ENCODE data around the gene DAB2.
"Not testable (repeated sequence)": the region's sequence is repeated elsewhere in the genome, so short reads cannot be mapped to it uniquely, and the experiment has no call there.

DAB2 gene

GRCh38 chr5:39373791-39374190 lies 51.0 kb downstream of the DAB2 start:
- no peak for DNase-seq

DNA sequence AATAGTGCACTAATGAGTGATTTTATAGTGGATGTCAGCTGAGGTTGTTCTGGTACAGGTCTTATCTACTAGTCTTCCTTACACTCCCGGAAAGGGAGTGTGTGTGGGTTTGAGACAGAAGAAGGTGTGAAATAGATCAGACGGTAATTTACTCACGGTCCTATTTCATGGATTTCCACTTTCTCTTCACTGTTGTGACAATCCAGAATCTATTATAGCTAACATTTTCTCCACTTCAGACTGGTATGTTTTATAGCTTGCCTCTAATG lies 53.5 kb downstream of the DAB2 start:
- no peak for DNase-seq

DNA sequence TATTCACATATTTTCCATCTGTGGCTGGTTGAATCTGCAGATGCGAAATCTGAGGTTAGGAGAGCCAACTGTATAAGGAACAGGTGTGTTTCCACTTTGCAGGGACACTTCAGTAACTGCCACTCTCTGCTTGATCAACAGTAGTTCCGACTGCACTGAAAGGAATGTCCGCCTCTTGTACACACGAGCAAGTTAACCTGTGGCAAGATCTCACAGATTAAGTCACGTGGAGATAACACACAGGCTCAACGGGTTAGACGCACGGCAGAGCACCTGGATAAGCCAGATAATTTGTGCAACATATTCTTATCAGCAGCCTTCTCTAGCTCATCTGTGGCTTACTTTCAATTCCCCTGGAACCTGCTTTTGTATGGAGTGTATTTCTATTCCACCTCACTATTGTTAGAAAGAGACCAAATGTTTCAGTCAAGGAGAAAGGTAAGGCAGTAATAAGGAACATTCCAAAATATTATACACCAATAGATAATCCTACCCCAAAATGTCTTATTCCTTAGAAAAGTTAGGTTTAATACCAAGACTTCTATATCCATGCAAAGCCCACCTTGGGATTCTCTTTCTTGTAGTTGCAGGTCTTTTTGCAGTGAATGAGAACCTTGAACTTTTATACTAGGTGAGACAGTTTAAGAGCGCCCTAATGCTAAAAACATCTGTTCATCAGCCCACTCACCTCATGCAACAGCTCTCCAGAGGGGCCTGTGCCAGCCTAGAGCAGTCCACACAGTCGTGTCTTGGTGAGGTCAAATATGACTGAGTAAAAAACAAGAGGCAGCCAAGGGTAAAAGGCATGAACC lies 54.0 kb downstream of the DAB2 start:
- DNase-seq = no peak

DNA sequence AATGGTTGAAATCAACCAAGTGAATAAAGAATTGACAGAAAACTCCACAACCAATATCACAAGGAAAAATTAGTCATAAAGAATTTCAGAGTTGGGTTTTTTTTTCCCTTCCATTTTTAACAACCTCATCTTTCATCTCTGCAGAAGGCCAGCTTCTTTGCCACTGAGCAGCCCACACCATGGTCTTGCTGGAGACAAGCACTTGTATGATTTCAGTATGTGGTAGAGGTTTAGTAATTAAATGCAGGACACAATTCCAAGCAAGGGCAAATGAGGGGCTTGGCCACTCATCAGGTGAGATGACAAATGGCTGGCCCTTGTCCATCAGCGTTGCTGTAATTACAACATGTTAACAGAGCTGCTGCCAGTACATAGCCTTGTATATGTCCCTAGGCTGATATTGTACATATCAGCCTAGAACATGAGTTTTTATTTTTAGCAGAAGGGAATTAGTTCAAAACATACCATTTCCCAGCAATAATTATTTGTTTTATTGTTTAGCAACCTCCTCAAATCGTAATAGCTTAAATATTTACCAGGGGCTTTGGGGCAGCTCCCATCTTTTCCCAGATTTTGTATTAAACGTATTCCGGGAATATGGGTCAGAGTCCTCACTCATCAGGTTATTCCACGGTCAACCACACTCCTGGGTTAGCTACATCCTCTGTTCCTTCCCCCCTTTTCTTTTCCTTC lies 55.5 kb downstream of the DAB2 start:
- no peak for DNase-seq

- DNase-seq = no peak
Observed at GRCh38 chr5:39368116-39368515, 56.7 kb downstream of the DAB2 start.

- no peak for DNase-seq
Observed at GRCh38 chr5:39367711-39368110, 57.1 kb downstream of the DAB2 start.

GRCh38 chr5:39364367-39364766 lies 60.4 kb downstream of the DAB2 start, which contains the start of gene C9:
TSS of gene C9 (minus strand) at chr5:39364495. CDS start at chr5:39364464, 31 bp downstream.
- no peak for DNase-seq

DNA sequence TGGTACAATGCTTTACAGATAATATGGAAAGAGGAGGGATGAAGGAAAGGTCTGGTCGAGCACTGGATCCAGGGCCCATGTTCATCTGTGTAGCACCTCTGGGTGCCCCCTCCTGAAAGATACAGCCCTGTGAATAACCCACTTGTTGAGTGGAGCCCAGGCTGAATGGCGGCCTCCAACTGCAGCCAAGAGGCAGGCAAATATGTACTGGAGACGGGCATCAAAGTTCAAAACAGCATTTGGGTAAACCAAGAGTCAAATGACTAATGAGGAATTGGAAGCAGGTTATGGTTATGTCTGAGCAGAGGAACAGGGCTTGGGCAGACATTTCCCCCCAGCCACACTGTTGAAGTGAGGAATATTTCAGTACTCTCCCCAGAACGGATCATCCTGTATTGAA lies 61.6 kb downstream of the DAB2 start:
- no peak for DNase-seq

- DNase-seq = no peak
Observed at GRCh38 chr5:39362646-39363045, 62.1 kb downstream of the DAB2 start.

- no peak for DNase-seq
Observed at GRCh38 chr5:39361306-39361705, 63.5 kb downstream of the DAB2 start.

GRCh38 chr5:39360471-39361111 lies 64.2 kb downstream of the DAB2 start:
- no peak for DNase-seq

GRCh38 chr5:39356263-39356662 lies 68.5 kb downstream of the DAB2 start:
- no peak for DNase-seq

DNA sequence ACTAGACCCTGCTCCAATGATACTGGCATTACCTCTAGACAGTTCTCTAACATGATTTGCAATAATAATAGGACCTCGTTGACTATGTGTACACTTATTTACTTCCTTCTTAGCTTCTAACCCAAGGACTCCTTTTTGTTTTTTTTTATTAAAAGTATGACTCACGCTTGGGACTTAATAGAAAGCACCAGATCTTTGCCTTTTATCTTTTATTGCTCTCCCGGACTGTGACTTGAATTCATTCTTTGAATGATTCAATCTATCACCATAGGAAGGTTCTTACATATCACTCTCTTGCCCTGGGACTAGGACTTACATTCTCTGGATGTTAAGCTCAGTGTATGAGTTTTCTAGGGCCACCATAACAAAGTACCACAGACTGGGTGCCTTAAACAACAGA lies 69.5 kb downstream of the DAB2 start:
- DNase-seq = no peak

DNA sequence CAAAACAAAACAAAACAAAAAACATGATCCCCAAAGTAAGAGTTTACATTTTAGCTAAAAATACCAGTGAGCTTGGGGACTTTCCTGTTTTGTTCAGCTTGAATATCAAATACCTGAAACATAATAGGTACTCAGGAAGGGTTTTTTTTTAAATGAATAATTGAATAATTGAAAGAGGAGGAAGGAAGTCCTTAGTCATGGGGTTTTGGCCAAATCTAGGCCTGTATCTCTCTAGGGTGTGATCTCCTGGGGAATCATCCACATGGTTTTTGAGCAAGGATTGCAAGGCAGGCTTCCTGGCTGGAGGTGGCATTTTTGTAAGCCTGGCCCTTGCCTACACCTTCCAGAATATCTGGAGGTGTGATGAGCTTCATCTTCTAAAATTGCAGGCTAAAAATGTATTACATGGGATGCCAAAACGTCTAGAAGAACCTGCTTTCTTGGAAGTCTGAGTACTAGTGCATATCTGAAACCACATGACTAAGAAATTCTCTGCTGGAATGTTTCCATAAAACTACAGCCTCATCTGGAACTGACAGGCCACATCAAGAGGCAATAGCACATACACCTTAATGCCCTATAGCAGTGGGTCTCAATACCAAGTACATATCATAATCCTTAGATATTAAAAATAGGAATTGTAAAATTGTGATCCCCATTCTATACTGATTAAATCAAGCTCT lies 70.9 kb downstream of the DAB2 start:
- no peak for DNase-seq

DNA sequence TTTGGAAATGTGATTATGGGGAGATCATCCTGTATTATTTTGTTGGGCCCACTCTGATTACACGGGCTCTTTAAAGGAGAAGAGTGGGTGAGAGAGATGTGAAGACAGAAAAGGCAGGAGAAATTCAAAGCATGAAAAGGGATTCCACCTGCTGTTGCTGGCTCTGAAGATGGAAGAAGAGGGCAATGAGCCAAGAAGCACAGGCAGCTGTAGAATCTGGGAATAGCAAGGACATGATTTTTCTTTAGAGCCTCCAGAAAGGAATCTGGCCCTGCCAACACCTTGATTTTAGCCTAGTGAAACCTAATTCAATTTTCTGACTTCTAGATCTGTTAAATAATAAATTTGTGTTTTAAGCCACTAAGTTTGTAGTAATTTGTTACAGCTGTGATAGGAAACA lies 71.8 kb downstream of the DAB2 start:
- DNase-seq = no peak

- no peak for DNase-seq
Observed at GRCh38 chr5:39352170-39352569, 72.6 kb downstream of the DAB2 start.

DNA sequence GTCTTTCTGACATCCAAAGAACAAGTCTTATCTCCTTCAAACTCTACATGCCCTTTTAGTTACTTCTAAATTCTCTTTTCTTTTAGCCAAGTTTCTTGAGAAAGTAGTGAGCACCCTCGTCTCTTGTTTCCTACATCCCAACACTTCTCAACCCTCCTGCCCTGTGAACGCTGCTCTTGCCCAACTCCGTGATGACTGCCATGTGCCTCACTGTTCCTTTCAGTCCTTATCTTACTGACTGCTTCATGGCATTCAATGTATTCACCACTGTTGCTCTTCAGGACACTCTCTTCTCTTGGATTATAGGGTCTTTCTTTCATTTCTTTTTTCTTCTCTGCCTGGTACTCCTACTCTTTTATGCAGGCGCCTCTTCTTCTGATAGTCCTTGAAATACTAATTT lies 75.3 kb downstream of the DAB2 start:
- DNase-seq = no peak

DNA sequence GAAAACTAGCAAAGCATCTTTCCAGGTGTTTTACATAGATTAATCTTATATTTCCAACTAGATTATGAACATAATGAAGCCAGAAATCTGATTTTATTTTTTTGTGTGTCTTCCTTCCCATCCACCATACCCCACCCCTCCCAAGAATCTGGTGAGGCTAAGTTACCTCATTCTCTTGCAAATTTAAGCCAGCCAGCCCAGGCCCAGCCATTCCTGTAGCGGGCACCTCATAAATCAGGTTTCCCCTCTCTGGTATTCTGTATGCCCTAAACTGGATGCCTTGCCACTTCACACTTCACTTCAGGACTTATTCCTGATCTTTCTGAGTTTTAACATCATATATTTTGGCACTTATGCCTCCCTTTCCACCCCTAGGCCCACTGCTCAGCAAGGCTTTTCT lies 82.3 kb downstream of the DAB2 start:
- no peak for DNase-seq

DNA sequence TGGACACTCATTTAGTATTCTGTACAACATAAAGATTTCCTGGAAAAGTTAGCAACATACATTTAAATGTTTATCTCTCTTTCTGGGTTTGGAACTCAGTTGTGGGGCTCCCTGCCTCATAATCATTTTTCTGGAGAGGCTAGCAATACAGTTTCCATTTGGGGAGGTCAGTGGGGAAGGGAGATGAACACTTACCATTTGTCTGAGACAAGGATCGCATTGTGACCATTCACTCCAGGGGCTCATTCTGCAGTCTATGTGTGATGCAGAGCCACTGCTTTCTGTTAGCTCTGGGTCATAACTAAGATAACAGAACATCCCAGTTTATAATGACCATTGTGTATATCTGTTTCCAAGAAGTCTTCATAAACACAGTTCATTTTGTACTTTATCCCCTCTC lies 82.9 kb downstream of the DAB2 start:
- DNase-seq = no peak

DNA sequence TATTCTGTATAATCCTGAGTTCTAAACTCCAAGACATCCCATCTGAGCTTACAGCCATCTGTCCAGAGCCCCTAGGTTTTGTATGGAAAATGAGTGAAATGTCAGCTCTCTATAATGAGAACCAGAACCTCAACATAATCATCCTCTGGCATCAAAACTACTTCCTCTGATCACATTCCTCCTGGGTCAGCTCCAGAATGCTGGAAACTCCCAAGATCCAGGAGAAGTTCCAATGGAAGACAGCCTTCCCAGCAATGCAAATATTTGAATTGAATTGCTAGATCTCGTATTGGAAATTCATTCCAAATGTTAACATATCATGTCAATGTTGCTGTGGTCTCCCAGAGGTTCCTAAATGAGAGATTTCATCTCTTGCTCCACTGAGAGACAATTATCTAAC lies 84.3 kb downstream of the DAB2 start:
- no peak for DNase-seq

- DNase-seq = no peak
Observed at GRCh38 chr5:39337252-39337915, 87.4 kb downstream of the DAB2 start.

- DNase-seq = not testable (repeated sequence)
Observed at GRCh38 chr5:39334296-39334695, 90.5 kb downstream of the DAB2 start.

GRCh38 chr5:39333104-39333503 lies 91.7 kb downstream of the DAB2 start:
- no peak for DNase-seq

Measured in activated T-cell treated with anti-CD3 and anti-CD28 coated beads, Interleukin-2, amount 50 U/mL, for 1 hour (primary cell).